Fibroblast of gingiva (primary cell): ENCODE results near the gene SEPTIN5.

Experiments used
- DNase-seq: peaks from one replicate; pipeline ENCODE4 v3.0.0-alpha.2; 2011; ENCODE audit warnings: low read depth

Gene SEPTIN5

DNA sequence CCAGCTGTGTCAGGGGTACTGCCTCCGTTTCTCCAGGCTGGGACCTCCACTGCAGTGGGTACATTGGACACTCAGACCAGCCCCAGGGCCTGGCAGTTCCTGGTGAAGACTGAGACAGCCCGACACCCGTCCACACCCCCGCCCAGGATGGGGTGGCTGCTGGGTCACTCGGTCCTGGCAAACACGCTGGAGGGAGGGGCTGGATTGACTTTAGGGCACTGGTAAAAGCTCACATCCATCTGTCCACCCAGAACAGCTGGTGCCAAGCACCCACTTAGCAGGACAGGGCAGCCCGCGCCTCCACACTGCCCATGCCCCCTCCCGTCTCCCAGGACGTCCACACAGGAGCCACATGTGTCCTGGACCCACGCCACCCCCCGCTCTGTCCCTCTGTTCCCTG is 35.6 kb downstream of the SEPTIN5 start:
- no peak for DNase-seq

GRCh38 chr22:19750507-19751490 is 36.5 kb downstream of the SEPTIN5 start:
- DNase-seq, result no peak

- no peak for DNase-seq
These were observed 37.4 kb downstream of the SEPTIN5 start for GRCh38 chr22:19751497-19752245.

DNA sequence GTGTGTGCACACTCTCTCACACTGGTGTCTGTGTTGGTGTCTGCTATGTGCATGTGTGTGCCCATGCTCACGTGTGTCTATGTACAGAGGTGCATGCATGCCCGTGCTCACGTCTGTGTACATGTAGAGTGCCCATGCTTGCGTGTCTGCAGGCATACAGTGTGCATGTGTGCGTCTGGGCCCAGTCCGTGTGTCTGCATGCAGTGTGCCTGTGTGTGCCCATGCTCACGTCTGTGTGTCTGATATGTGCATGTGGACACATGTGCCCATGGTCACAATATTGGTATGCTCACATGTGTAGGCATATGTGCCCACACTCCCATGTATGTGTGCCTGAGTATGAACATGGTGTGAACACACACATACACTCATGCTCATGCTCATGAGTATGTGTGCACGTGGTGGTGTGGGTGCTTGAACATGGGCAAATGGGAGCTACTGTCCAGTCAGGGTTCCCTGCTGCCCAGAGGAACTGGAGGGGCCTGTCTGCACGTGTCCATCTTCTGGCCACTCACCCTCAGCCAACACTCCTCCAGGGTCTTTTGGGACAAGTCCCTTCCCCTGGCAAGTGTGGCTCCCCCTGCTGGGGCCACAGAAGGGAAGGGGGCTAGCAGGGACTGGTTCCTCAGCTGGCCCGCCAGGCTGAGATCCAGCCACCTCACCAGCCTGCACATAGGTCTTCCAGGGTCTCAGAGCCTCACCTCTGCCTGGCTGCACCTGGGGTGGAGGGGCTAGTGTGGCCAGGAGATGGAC is 39.0 kb downstream of the SEPTIN5 start:
- no peak for DNase-seq

DNA sequence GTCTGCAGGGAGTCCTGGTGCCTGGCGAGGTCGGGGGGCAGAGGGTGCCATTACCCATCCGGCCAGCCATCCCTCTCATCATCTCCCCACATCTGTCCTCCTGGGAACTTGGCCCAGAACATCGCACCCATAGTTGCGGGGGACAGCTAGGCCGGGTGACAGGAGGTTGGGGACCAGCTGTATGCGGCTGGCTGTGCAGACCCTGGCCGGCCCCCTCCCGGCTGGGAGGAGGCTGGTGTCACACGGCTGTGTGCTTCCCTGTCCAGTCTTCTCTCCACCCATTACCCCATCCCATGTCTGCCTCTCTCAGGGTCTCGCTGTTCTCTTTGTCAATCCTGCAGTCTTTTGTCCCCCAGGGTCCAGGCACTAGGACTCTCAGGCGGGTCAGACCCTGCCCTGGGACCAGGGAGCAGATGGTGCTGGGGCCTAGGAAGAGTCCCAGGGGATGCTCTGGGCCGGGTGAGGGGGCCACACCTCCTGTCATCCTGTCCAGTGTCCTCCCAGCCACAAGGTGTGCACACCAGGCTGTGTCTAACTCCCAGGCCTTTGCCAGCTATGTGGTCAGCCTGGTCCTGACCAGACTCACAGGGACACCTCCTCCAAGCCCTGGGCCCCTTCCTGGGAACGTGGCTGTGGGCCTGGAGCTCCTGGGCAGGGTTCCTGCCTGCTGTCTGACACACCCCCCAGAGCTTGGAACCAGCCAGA is 39.8 kb downstream of the SEPTIN5 start:
- DNase-seq, result no peak

DNA sequence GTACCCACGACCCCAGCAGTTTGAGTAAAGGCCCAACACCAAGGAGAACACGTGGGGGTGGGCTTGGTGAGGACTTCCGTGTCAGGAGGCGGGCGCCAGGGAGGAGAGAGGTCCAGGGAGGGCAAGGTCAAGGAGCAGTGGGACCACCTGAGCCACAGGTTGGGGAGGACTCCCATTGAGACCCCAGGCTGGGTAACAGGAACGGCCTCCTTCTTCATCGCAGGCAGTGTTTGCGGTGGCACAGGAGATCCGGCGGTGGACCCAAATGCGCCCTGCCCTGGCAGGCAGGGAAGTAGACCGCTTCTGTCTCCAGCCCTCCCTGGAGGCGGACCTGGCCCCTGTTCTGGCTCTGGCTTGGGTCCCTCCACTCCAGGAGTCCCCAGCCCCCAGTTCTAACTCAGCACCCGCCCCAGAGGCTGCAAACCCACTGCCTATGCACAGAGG is 40.4 kb downstream of the SEPTIN5 start:
- DNase-seq, result no peak

GRCh38 chr22:19755145-19755710 is 40.9 kb downstream of the SEPTIN5 start:
- DNase-seq, result no peak

DNA sequence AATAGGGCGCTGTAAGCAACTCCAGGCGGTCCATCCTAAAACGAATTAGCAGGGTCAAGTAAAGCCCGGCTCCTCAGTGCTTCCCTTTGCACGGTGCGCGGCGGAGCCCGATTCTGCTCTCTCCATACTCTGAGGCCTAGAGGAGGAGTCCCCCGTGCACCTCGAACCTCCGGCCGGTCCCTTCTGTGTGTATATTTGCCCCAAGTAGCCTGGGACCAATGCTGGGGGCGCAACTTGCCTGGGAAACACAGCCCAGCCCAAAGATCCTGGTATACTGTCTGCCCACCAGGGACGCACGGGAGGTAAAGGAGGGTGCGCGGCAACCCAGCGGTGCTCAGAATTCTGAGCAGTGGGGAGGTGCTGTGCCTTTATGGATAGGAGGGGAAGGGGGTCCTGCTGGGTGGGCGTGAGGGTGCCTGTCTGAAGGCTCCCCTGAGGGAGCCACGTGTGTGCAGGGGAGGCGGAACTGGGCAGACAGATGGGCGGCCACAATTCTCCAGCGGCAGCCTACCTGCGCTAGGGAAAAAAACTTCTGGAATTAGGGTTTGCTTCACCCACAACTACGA is 41.5 kb downstream of the SEPTIN5 start:
- no peak for DNase-seq

DNA sequence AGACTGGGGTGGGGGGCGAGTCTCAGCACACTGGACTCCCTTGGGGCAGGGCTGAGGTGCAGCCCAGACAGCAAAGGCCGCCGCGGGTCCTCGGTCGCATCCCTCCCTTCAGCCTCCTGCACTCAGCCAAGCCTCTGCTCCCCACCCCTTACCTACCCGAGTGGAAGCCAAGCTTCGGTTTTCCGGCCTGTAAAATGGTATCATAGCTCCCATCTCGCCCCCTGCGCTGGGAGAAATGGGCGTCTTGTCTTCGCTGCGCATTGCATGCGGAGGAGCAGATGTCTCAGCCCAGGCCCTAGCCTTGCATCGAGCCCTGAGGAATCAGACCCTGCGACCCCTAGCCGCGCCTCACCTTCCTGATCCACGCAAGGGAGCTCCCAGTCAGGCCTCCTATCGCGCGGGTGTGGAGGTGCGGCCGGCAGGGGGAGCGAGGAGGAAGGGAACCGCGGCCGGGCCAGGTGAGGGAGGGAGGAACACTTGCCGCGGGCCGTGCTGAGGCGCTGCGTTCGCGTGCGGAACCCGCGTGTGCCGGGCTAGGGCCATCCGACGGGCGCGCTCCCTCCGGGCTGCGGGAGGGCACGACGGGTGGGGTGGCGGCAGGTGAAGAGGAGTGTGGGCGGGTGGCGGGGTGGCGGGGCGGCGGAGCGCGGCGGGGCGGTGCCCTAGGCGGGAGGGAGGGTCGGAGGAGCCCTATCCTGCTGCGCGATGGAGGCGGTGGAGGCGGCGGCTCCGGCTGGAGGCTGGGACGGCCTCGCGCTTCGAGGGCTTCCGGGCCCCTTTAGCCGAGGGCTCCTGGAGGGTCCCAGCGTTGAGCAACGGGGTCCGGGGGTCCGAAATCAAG is 42.2 kb downstream of the SEPTIN5 start:
- no peak for DNase-seq

DNA sequence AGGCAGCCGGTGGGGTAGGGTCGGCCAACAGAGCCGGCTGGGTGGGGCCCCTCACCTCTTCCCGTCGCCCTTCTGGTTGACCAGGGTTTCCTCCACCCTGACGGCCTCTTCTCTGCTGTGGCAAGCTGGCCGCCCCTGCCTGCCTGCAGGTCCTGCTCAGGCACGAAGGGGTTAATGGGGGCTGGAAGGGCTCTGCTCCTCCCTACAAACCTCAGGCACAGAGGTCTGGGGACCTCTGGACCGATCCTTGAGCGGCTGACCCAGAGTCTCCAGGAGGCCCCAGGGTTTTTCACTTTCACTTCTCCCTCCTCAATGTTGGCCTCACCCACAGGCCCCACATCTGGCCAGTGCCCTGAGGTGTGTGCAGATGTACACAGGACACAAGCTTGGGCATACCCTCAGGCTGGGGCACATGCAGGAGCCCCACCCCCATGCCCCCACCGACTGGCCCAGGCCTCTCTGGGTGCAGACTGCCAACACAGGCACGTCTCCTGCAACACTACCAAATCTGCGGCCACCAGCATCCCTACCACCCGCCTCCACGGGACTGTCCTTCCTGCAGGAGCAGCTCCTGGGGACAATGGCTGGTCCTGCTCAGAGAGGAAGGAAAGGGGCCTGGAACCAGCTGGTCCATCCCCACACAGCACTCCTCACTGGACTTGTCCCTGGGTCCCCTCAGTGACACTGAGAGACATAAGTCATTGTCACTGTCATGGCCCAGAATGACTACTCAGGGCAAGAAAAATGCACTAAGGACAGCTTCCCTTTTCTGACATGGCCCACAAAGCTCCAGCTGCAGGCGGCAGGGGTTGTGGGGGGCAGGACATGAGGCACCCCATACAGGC is 43.1 kb downstream of the SEPTIN5 start:
- DNase-seq, result no peak

GRCh38 chr22:19757985-19758895 is 43.9 kb downstream of the SEPTIN5 start:
- DNase-seq, result no peak

DNA sequence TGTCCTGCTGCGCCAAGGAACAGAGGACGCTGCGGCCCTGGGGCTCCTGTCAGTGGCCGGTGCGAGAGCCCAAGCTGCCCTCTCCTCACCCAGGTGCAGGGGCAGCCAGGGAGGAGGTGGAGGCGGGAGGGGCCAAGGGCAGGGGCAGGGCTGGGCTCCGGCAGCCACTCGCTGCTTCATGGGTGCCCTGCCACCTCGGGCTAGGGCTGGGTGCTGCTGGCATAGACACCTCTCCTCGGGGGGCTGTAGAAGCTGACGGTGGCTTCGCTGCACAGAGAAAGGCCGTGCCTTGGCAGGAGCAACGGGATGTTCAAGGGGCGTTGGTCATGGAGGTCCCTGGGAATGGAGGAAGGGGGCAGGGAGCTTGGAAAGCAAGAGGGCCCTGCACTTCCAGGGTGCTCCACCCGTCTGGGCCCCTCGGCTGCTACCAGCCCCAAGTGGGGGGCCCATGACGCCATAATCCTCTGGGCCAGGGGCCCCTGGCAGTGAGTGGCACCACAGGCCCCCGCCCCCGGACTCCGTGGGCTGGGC is 44.7 kb downstream of the SEPTIN5 start:
- no peak for DNase-seq

- no peak for DNase-seq
These were observed 45.2 kb downstream of the SEPTIN5 start for GRCh38 chr22:19759427-19760057.

GRCh38 chr22:19760058-19760950 is 46.0 kb downstream of the SEPTIN5 start, which contains the start of gene TBX1:
Gene TBX1 (plus strand): TSS chr22:19760778. CDS start chr22:19760844, 66 bp downstream.
- no peak for DNase-seq

GRCh38 chr22:19760951-19761724 is 46.8 kb downstream of the SEPTIN5 start:
- DNase-seq, result no peak
